ENCODE results near the gene LRCH1.
A peak's percentile ranks its signal among the peaks of the same experiment; 100 is the strongest.

Gene LRCH1

GRCh38 chr13:46668931-46669525 is 116.1 kb downstream of the LRCH1 start:
- Histone ChIP-seq H3K4me3 (ENCODE audit: low read depth, low read length) (no peak overlapping the region), H3K27me3 (no peaks in the 10 kb centered on the region), H3K9me3 (no peaks in the 10 kb centered on the region), H3K36me3 (peaks cover 28% of the 10 kb centered on the region), H3K4me1 (peaks cover 37% of the 10 kb centered on the region)
- no peak for DNase-seq
- no peak for TF ChIP-seq CTCF (IDR thresholded peaks at IDR 0.05; ENCODE audit: low read depth, low read length)

- Histone ChIP-seq H3K36me3 (peaks cover 28% of the 10 kb centered on the region), H3K9me3 (no peaks in the 10 kb centered on the region), H3K4me1 (peaks cover 12% of the 10 kb centered on the region), H3K4me3 (ENCODE audit: low read depth, low read length) (no peak overlapping the region), H3K27me3 (no peaks in the 10 kb centered on the region)
- TF ChIP-seq CTCF (IDR thresholded peaks at IDR 0.05; ENCODE audit: low read depth, low read length): no peak
- no peak for DNase-seq
Measured at GRCh38 chr13:46672338-46673090, 119.5 kb downstream of the LRCH1 start.

- TF ChIP-seq CTCF (IDR thresholded peaks at IDR 0.05; ENCODE audit: low read depth, low read length): no peak
- Histone ChIP-seq H3K4me1 (peaks cover 20% of the 10 kb centered on the region), H3K27me3 (no peaks in the 10 kb centered on the region), H3K4me3 (ENCODE audit: low read depth, low read length) (no peak overlapping the region), H3K9me3 (no peaks in the 10 kb centered on the region), H3K36me3 (peaks cover 18% of the 10 kb centered on the region)
- DNase-seq: no peak
Measured at GRCh38 chr13:46675016-46675415, 122.0 kb downstream of the LRCH1 start.

- Histone ChIP-seq H3K4me3 (ENCODE audit: low read depth, low read length) (no peak overlapping the region), H3K9me3 (no peaks in the 10 kb centered on the region), H3K4me1 (peaks cover 31% of the 10 kb centered on the region), H3K27me3 (no peaks in the 10 kb centered on the region), H3K36me3 (peaks cover 7% of the 10 kb centered on the region; the same call in 1 of the 2 replicates)
- no peak for TF ChIP-seq CTCF (IDR thresholded peaks at IDR 0.05; ENCODE audit: low read depth, low read length)
- no peak for DNase-seq
Measured at GRCh38 chr13:46676378-46676725, 123.4 kb downstream of the LRCH1 start.

GRCh38 chr13:46679369-46680120 is 126.6 kb downstream of the LRCH1 start:
- TF ChIP-seq CTCF (IDR thresholded peaks at IDR 0.05; ENCODE audit: low read depth, low read length): no peak; the same call in none of the 2 replicates
- H3K36me3 ChIP-seq: peaks cover 11% of the 10 kb centered on the region; the same call in 1 of the 2 replicates
- peak overlapping the region; percentile 34 for H3K4me3 ChIP-seq (ENCODE audit: low read depth, low read length)
- H3K9me3 ChIP-seq: no peaks in the 10 kb centered on the region
- peaks cover 54% of the 10 kb centered on the region for H3K4me1 ChIP-seq
- peak; percentile 40 for DNase-seq
- H3K27me3 ChIP-seq: no peaks in the 10 kb centered on the region

Measured in BE2C (cell line).